T-cell (primary cell): ENCODE measurements around the gene NLRC3. TPM values are rescaled to one million over a fixed set of nuclear protein-coding genes. Genes with fewer than 3 reads are reported as not detected.

Experiments used
- ATAC-seq, 4 experiments: fragments of 200-7000 bp in 3 of 4; fragments of 150-1000 bp in 1 of 4; cut with Tn5 transposase; replicated peaks in 1 of 4; 1 replicate in 3 of 4; 2 replicates in 1 of 4; pipeline ENCODE4 v1.10.0; 2021; ENCODE audit warnings: moderate library complexity in 3 of 4, mild to moderate bottlenecking in 2 of 4, moderate number of reproducible peaks in 1 of 4
- CTCF ChIA-PET, 2 donors: fragments of 300-600 bp; sonication (Branson Sonifier 250); formaldehyde crosslinking; loops; one replicate each; lab custom pipeline; 2022; ENCODE audit warnings: antibody characterized with exemption in 2 of 2; lab: Charles Lee
- POLR2A ChIA-PET, 2 donors: fragments of 300-600 bp; sonication (Branson Sonifier 250); formaldehyde crosslinking; loops; one replicate each; lab custom pipeline; 2022; ENCODE audit warnings: antibody characterized with exemption in 2 of 2; lab: Charles Lee
- DNase-seq, 35 experiments: peaks; one replicate each; pipeline versions ENCODE4 v3.0.0 to v3.0.0-alpha.2; 2013 to 2023
- H3K27ac ChIP-seq: one replicate; pipeline ENCODE4 v1.5.1; 2013; ENCODE audit warnings: low read length
- H3K27me3 ChIP-seq, 2 experiments: replicated peaks in 1 of 2; 1 replicate in 1 of 2; 2 replicates in 1 of 2; pipeline versions ENCODE4 v1.6.1 to v1.7.0; 2013; ENCODE audit warnings: low read length in 1 of 2, mixed read lengths in 1 of 2; ENCODE audit not compliant: control insufficient read depth in 2 of 2, insufficient read depth in 2 of 2; ENCODE audit errors: extremely low read depth in 1 of 2
- H3K36me3 ChIP-seq, 2 donors: 1 replicate in 1 of 2; 2 replicates in 1 of 2; pipeline versions ENCODE4 v1.6.1 to v1.7.0; 2013; ENCODE audit warnings: low read length in 1 of 2; ENCODE audit not compliant: control insufficient read depth in 2 of 2, insufficient read depth in 1 of 2; ENCODE audit errors: extremely low read depth in 1 of 2
- H3K4me1 ChIP-seq, 2 experiments: 1 replicate in 1 of 2; 2 replicates in 1 of 2; pipeline versions ENCODE4 v1.6.1 to v1.7.0; 2013; ENCODE audit warnings: low read length in 2 of 2, mixed read lengths in 1 of 2; ENCODE audit not compliant: insufficient read depth in 2 of 2, control insufficient read depth in 1 of 2; ENCODE audit errors: extremely low read depth in 1 of 2
- H3K4me3 ChIP-seq, 2 donors: 1 replicate in 1 of 2; 2 replicates in 1 of 2; pipeline versions ENCODE4 v1.5.1 to v1.7.0; 2013; ENCODE audit warnings: mild to moderate bottlenecking in 2 of 2, low read length in 1 of 2, moderate library complexity in 1 of 2; ENCODE audit not compliant: control insufficient read depth in 1 of 2; ENCODE audit errors: extremely low read depth in 1 of 2
- H3K9me3 ChIP-seq: 2 replicates; pipeline ENCODE4 v1.7.0; 2013
- H3K27ac Mint-ChIP-seq, 2 donors: one replicate each; pipeline ENCODE4 v1.8.0; 2020 to 2021; ENCODE audit warnings: mild to moderate bottlenecking in 2 of 2, mixed read lengths in 2 of 2
- H3K27me3 Mint-ChIP-seq, 2 donors: one replicate each; pipeline ENCODE4 v1.8.0; 2021 to 2022; ENCODE audit warnings: mixed read lengths in 2 of 2
- H3K36me3 Mint-ChIP-seq: one replicate; pipeline ENCODE4 v1.8.0; 2021; ENCODE audit warnings: mixed read lengths
- H3K4me1 Mint-ChIP-seq, 3 donors: one replicate each; pipeline ENCODE4 v1.8.0; 2020 to 2022; ENCODE audit warnings: mixed read lengths in 3 of 3, mild to moderate bottlenecking in 1 of 3
- H3K4me3 Mint-ChIP-seq, 3 donors: one replicate each; pipeline ENCODE4 v1.8.0; 2020 to 2022; ENCODE audit warnings: mild to moderate bottlenecking in 3 of 3, mixed read lengths in 3 of 3, moderate library complexity in 3 of 3
- H3K9me3 Mint-ChIP-seq, 3 donors: one replicate each; pipeline ENCODE4 v1.8.0; 2020 to 2022; ENCODE audit warnings: mixed read lengths in 3 of 3
- WGBS: methylation state at CpG from one replicate; pipeline ENCODE4 v1.1.5; 2013; ENCODE audit warnings: missing lambda C conversion rate; ENCODE audit not compliant: insufficient coverage; 5-methylcytosine and 5-hydroxymethylcytosine counted together
- total RNA-seq, 35 experiments: library from RNA in 6 of 35; stranded (reverse) in 6 of 35; fragments of 120-200 nt in 1 of 35; gene quantifications; one replicate each; pipeline versions ENCODE4 v1.2.1 to v1.2.4 and lab custom pipeline; 2013 to 2026

The NLRC3 gene
- total RNA-seq, 5 donors from 2014 or later (not counting 1 experiment from before 2014, with no cell fraction given) = 75.6 to 178 (median 160) TPM

DNA sequence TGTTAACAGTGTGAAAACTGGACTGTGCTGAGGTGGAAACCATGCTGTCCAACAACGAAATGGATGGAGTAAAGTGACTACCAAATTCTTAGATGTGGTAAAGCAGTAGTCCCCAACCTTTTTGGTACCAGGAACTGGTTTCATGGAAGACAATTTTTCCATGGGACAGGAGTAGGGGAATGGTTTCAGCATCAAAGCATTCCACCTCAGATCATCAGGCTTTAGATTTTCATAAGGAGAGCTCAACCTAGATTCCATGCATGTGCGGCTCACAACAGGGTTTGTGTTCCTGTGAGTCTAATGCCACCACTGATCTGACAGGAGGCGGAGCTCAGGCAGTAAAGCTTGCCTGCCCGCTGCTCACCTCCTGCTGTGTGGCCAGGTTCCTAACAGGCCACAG, 22.7 kb upstream of the NLRC3 start:
- H3K9me3 Mint-ChIP-seq = no peaks in the 10 kb centered on the region
- DNase-seq (no peak), ATAC-seq (no peak)
- POLR2A ChIA-PET = interaction anchor here in 1 of 2 donors (1.0 kb wide), 1 partner anchor 33 kb away, joined by 3 read pairs; no protein-coding TSS in a partner anchor
- WGBS = 90% methylated on average over 3 of the region's 4 CpGs
- CTCF ChIA-PET = no interaction called here
- Histone ChIP-seq H3K4me1 (no peaks in the 10 kb centered on the region), H3K36me3 (peaks cover 7 to 21% of the 10 kb centered on the region in 2 donors), H3K9me3 (no peaks in the 10 kb centered on the region), H3K27me3 (no peaks in the 10 kb centered on the region), H3K27ac (no peak overlapping the region), H3K4me3 (no peak overlapping the region)
- H3K36me3 Mint-ChIP-seq = peaks cover 29% of the 10 kb centered on the region
- no peaks in the 10 kb centered on the region for H3K4me1 Mint-ChIP-seq
- no peak overlapping the region for H3K4me3 Mint-ChIP-seq
- H3K27me3 Mint-ChIP-seq = no peaks in the 10 kb centered on the region
- H3K27ac Mint-ChIP-seq = no peak overlapping the region

- no peak overlapping the region for H3K27ac Mint-ChIP-seq
- H3K27ac ChIP-seq = no peak overlapping the region
- WGBS = 96% methylated on average over 6 of the region's 8 CpGs
- H3K4me1 ChIP-seq = no peaks in the 10 kb centered on the region
- no peak overlapping the region for H3K4me3 Mint-ChIP-seq
- no peak for DNase-seq
- H3K36me3 ChIP-seq = peaks cover 7 to 20% of the 10 kb centered on the region in 2 donors
- no peaks in the 10 kb centered on the region for H3K9me3 Mint-ChIP-seq
- CTCF ChIA-PET = no interaction called here
- no peaks in the 10 kb centered on the region for H3K27me3 ChIP-seq
- no peak overlapping the region for H3K4me3 ChIP-seq
- no peaks in the 10 kb centered on the region for H3K4me1 Mint-ChIP-seq
- no peaks in the 10 kb centered on the region for H3K9me3 ChIP-seq
- POLR2A ChIA-PET = no interaction called here
- ATAC-seq = no peak
- peaks cover 26% of the 10 kb centered on the region for H3K36me3 Mint-ChIP-seq
- H3K27me3 Mint-ChIP-seq = no peaks in the 10 kb centered on the region
Measured at GRCh38 chr16:3599121-3599520, 21.9 kb upstream of the NLRC3 start.

- ChIA-PET CTCF (no interaction called here), POLR2A (no interaction called here)
- Mint-ChIP-seq H3K4me3 (no peak overlapping the region), H3K27ac (no peak overlapping the region), H3K27me3 (no peaks in the 10 kb centered on the region), H3K36me3 (peaks cover 19% of the 10 kb centered on the region), H3K4me1 (no peaks in the 10 kb centered on the region), H3K9me3 (no peaks in the 10 kb centered on the region)
- no peak for DNase-seq
- Histone ChIP-seq H3K4me3 (no peak overlapping the region), H3K36me3 (peaks cover 7 to 13% of the 10 kb centered on the region in 2 donors), H3K27ac (no peak overlapping the region), H3K9me3 (no peaks in the 10 kb centered on the region), H3K4me1 (no peaks in the 10 kb centered on the region), H3K27me3 (no peaks in the 10 kb centered on the region)
- ATAC-seq = no peak
- WGBS = 97% methylated on average over 12 of the region's 12 CpGs
Measured at GRCh38 chr16:3598236-3598635, 21.0 kb upstream of the NLRC3 start.

DNA sequence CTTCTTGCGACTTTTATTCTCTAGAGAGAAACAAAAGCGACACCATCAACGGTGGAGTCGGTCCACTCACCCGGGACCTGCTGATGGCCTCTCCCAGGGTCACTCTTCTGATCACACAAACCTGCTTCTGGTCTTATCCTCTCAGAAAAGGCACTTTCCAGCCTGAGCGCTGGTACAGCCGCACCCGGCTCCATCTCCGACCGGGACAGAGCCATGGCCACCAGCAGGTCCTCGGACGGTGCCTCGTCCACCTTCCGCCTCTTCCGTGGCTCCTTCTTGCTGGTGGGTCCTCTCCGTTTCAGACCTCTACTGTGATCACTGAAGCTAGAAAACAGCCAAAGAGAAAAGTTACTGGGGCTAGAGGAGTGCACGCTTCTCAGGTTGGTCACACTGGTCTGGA, 20.5 kb upstream of the NLRC3 start:
- no peaks in the 10 kb centered on the region for H3K27me3 ChIP-seq
- ATAC-seq (no peak), DNase-seq (no peak)
- peaks cover 5 to 9% of the 10 kb centered on the region in 2 donors for H3K36me3 ChIP-seq
- Mint-ChIP-seq H3K36me3 (peaks cover 18% of the 10 kb centered on the region), H3K27me3 (no peaks in the 10 kb centered on the region), H3K27ac (no peak overlapping the region), H3K9me3 (no peaks in the 10 kb centered on the region), H3K4me3 (no peak overlapping the region), H3K4me1 (no peaks in the 10 kb centered on the region)
- POLR2A ChIA-PET = no interaction called here
- H3K4me1 ChIP-seq = no peaks in the 10 kb centered on the region
- H3K27ac ChIP-seq = no peak overlapping the region
- no peaks in the 10 kb centered on the region for H3K9me3 ChIP-seq
- H3K4me3 ChIP-seq = no peak overlapping the region
- CTCF ChIA-PET = no interaction called here
- WGBS = 98% methylated on average over 16 of the region's 17 CpGs

DNA sequence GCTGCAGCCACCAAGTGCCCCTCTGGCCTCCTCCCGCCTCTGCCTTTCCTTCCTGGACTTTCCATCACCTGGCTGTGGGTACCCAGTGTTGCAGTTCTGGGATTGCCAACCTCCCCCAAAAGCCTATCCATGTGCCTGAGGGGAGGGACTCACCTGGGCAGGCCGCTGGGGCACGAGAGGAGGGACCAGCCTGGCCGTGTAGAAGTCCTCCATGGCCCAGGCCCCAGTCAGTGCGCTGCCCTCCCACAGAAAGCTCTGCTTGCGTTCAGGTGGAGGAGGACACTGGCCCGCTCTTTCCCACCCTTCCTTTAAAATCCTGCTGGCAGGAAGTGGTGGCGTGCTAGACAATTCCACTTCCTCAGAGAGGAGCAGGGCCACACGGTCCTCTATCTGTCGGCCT, 20.0 kb upstream of the NLRC3 start:
- Histone ChIP-seq H3K27me3 (no peaks in the 10 kb centered on the region), H3K36me3 (peaks cover 2 to 8% of the 10 kb centered on the region in 2 donors), H3K9me3 (no peaks in the 10 kb centered on the region), H3K4me1 (no peaks in the 10 kb centered on the region), H3K4me3 (no peak overlapping the region), H3K27ac (no peak overlapping the region)
- Mint-ChIP-seq H3K9me3 (no peaks in the 10 kb centered on the region), H3K27me3 (no peaks in the 10 kb centered on the region), H3K36me3 (peaks cover 18% of the 10 kb centered on the region), H3K4me1 (no peaks in the 10 kb centered on the region), H3K27ac (no peak overlapping the region), H3K4me3 (no peak overlapping the region)
- no peak for DNase-seq
- 89% methylated on average over 7 of the region's 10 CpGs for WGBS
- ChIA-PET POLR2A (no interaction called here), CTCF (no interaction called here)
- no peak for ATAC-seq

GRCh38 chr16:3596101-3596861, 19.1 kb upstream of the NLRC3 start:
- Mint-ChIP-seq H3K9me3 (no peaks in the 10 kb centered on the region), H3K36me3 (peaks cover 14% of the 10 kb centered on the region), H3K4me1 (peaks cover 0 to 1% (median 0%) of the 10 kb centered on the region in 3 donors), H3K27ac (no peak overlapping the region), H3K4me3 (no peak overlapping the region), H3K27me3 (no peaks in the 10 kb centered on the region)
- Histone ChIP-seq H3K4me1 (no peaks in the 10 kb centered on the region), H3K4me3 (no peak overlapping the region), H3K27ac (no peak overlapping the region), H3K9me3 (no peaks in the 10 kb centered on the region), H3K36me3 (peaks cover 0 to 6% of the 10 kb centered on the region in 2 donors), H3K27me3 (no peaks in the 10 kb centered on the region)
- ChIA-PET POLR2A (no interaction called here), CTCF (no interaction called here)
- DNase-seq (no peak), ATAC-seq (no peak)
- whole genome bisulfite sequencing = 97% methylated on average over 27 of the region's 27 CpGs
